H1 (cell line): Measurements from ENCODE around the gene HOATZ. TPM values are rescaled to one million over a fixed set of nuclear protein-coding genes. Genes with fewer than 3 reads are reported as not detected.

Experiments
- CHD2 ChIP-seq: IDR thresholded peaks from 2 replicates; pipeline ENCODE4 v1.6.1; 2012; ENCODE audit warnings: low read length, improper control_type of control experiment
- CHD7 ChIP-seq: fragments of 300-600 bp; sonication (generic); IDR thresholded peaks from 2 replicates; pipeline ENCODE4 v1.7.1; 2012; ENCODE audit warnings: low read length, moderate library complexity, mild to moderate bottlenecking, inconsistent platforms; ENCODE audit not compliant: insufficient replicate concordance
- CREB1 ChIP-seq: IDR thresholded peaks from 2 replicates; pipeline ENCODE4 v1.6.1; 2012; ENCODE audit warnings: inconsistent platforms
- KDM4A ChIP-seq: IDR thresholded peaks from one replicate; pipeline ENCODE4 v1.7.1; 2012; ENCODE audit warnings: low read depth, mild to moderate bottlenecking, moderate library complexity, low read length, inconsistent platforms; ENCODE audit not compliant: severe bottlenecking
- MAFK ChIP-seq: IDR thresholded peaks from 2 replicates; pipeline ENCODE4 v1.6.1; 2012; ENCODE audit warnings: low read depth, mild to moderate bottlenecking, improper control_type of control experiment, low read length
- RXRA ChIP-seq: IDR thresholded peaks from 2 replicates; pipeline ENCODE4 v1.6.1; 2011; ENCODE audit warnings: low read depth, mild to moderate bottlenecking, low read length, moderate library complexity; ENCODE audit not compliant: insufficient read depth
- SAP30 ChIP-seq: fragments of 300-600 bp; sonication (generic); IDR thresholded peaks from 2 replicates; pipeline ENCODE4 v1.7.1; 2012; ENCODE audit warnings: low read length, moderate library complexity, mild to moderate bottlenecking, inconsistent platforms; ENCODE audit not compliant: insufficient read depth, insufficient replicate concordance
- TAF1 ChIP-seq: IDR thresholded peaks from 2 replicates; pipeline ENCODE4 v1.6.1; 2011; ENCODE audit warnings: mild to moderate bottlenecking, low read depth, low read length
- polyA plus RNA-seq, 7 experiments: library from polyadenylated mRNA; depleted of rRNA in 3 of 7; stranded (reverse) in 5 of 7; unstranded in 2 of 7; fragments of >200 nt in 5 of 7; fragments of 200-250 nt in 2 of 7; gene quantifications; 1 replicate in 5 of 7; 2 replicates in 1 of 7; 4 replicates in 1 of 7; pipeline versions ENCODE4 v1.2.1 to v1.2.3, GENCODE V29; 2011 to 2013; ENCODE audit warnings: missing spikeins in 2 of 7, mixed read lengths in 2 of 7
- total RNA-seq: library from RNA; stranded (reverse); fragmentation: NEBNext Ultra II Directional; extraction: Animal tissue kit (Norgen Biotek cat#: 25700); gene quantifications from 2 replicates; pipeline ENCODE4 v1.2.1, GENCODE V29; 2021
- TF ChIP-seq, protein P1 (sequence below), 3 experiments: IDR thresholded peaks; 1 replicate in 2 of 3; 2 replicates in 1 of 3; pipeline versions ENCODE4 v1.5.1 to v1.6.1; 2011; ENCODE audit warnings: low read length in 3 of 3, mild to moderate bottlenecking in 3 of 3, inconsistent platforms in 2 of 3, low read depth in 1 of 3, moderate library complexity in 1 of 3; ENCODE audit not compliant: insufficient read depth in 1 of 3; ENCODE audit errors: control extremely low read depth in 1 of 3

Gene HOATZ
- total and polyA plus RNA-seq, 2 of the 8 experiments (the other 6 are each of a cell fraction or from before 2014, with no cell fraction given), result not detected

GRCh38 chr11:111524056-111524455, 9.5 kb downstream of the HOATZ start (continued):
- TF ChIP-seq CHD7 (no peak), KDM4A (no peak), RXRA (no peak), SAP30 (no peak), CHD2 (no peak), MAFK (no peak), TAF1 (no peak), CREB1 (no peak)
- TF ChIP-seq, protein P1, sequence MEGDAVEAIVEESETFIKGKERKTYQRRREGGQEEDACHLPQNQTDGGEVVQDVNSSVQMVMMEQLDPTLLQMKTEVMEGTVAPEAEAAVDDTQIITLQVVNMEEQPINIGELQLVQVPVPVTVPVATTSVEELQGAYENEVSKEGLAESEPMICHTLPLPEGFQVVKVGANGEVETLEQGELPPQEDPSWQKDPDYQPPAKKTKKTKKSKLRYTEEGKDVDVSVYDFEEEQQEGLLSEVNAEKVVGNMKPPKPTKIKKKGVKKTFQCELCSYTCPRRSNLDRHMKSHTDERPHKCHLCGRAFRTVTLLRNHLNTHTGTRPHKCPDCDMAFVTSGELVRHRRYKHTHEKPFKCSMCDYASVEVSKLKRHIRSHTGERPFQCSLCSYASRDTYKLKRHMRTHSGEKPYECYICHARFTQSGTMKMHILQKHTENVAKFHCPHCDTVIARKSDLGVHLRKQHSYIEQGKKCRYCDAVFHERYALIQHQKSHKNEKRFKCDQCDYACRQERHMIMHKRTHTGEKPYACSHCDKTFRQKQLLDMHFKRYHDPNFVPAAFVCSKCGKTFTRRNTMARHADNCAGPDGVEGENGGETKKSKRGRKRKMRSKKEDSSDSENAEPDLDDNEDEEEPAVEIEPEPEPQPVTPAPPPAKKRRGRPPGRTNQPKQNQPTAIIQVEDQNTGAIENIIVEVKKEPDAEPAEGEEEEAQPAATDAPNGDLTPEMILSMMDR (IDR thresholded peaks at IDR 0.05; ENCODE audit: control extremely low read depth in 1 of 3, insufficient read depth in 1 of 3, low read depth in 1 of 3, low read length in 3 of 3), result no peak
